ENCODE measurements around the gene ADARB2. TPM values are rescaled to one million over a fixed set of nuclear protein-coding genes. Genes with fewer than 3 reads are reported as not detected.

Gene ADARB2
- total RNA-seq, 2 donors from 2014 or later, result 1.1 to 1.8 TPM

DNA sequence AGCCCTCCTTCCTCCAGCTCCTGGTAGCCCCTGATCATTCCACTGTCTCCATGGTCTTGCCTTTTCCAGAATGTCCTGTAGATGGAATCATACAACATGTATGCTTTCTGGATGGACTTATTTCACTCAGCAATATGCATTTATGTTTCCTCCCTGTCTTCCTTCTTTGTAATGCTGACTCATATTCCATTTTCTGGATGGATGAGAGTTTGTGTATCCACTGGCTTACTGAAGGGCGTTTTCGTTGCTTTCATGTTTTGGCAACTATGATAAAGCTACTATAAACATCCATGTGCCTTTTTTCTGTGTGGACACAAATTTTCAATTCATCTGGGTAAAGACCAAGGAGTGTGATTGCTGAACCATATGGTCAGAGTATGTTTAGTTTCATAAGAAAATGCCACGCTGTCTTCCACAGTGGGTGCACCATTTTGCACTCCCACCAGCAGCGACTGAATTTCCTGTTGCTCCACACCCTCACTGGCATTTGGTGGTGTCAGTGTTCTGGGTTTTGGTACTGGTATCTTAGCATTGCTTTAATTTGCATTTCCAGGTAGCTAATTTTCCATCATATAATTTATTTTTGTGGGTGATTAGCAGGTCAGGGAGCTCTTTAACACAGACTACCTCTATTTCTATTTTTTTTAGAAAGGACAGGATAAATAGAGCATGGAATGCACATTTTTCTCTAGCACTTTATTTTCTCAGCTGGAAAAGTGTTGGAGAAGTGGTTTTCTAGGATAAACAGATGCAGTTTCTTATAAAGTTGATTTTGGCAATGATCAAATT, 429.0 kb downstream of the ADARB2 start:
- no peak for DNase-seq
- Histone ChIP-seq H3K4me1 (ENCODE audit: control insufficient read depth, insufficient read depth, low read length) (no peaks in the 10 kb centered on the region), H3K9ac (ENCODE audit: extremely low read depth, low read length, poor library complexity, severe bottlenecking) (no peak overlapping the region), H3K4me3 (ENCODE audit: low read length) (no peak overlapping the region), H3K27ac (ENCODE audit: low read depth, low read length) (no peak overlapping the region), H3K9me3 (ENCODE audit: control insufficient read depth, low read length) (no peaks in the 10 kb centered on the region), H3K27me3 (ENCODE audit: control insufficient read depth, insufficient read depth, low read length, poor library complexity, severe bottlenecking) (no peaks in the 10 kb centered on the region), H3K36me3 (ENCODE audit: control insufficient read depth, insufficient read depth, low read length) (no peaks in the 10 kb centered on the region)
- peaks cover 2% of the 10 kb centered on the region for H3K9me3 Mint-ChIP-seq
- WGBS, 2 experiments (ENCODE audit: insufficient coverage in 1 of 2, insufficient read length in 1 of 2), result 95 to 96% methylated on average over 4 of the region's 4 CpGs
- H3K4me1 Mint-ChIP-seq, result peaks cover 7% of the 10 kb centered on the region
- no peaks in the 10 kb centered on the region for H3K27me3 Mint-ChIP-seq (ENCODE audit: insufficient read depth)
- TF ChIP-seq CTCF (conservative IDR thresholded peaks at IDR 0.05), result no peak
- H3K27ac Mint-ChIP-seq, result no peak overlapping the region
- no peak overlapping the region for H3K4me3 Mint-ChIP-seq
- no peaks in the 10 kb centered on the region for H3K36me3 Mint-ChIP-seq (ENCODE audit: low read depth)

- no peak for TF ChIP-seq CTCF (conservative IDR thresholded peaks at IDR 0.05)
These were observed 436.2 kb downstream of the ADARB2 start for GRCh38 chr10:1301143-1301542.

GRCh38 chr10:1300218-1300617, 437.1 kb downstream of the ADARB2 start:
- Histone ChIP-seq H3K9me3 (ENCODE audit: control insufficient read depth, low read length) (no peaks in the 10 kb centered on the region), H3K27ac (ENCODE audit: low read depth, low read length) (no peak overlapping the region), H3K9ac (ENCODE audit: extremely low read depth, low read length, poor library complexity, severe bottlenecking) (no peak overlapping the region), H3K27me3 (ENCODE audit: control insufficient read depth, insufficient read depth, low read length, poor library complexity, severe bottlenecking) (no peaks in the 10 kb centered on the region), H3K4me1 (ENCODE audit: control insufficient read depth, insufficient read depth, low read length) (no peaks in the 10 kb centered on the region), H3K4me3 (ENCODE audit: low read length) (no peak overlapping the region), H3K36me3 (ENCODE audit: control insufficient read depth, insufficient read depth, low read length) (no peaks in the 10 kb centered on the region)
- no peak for DNase-seq
- no peak for TF ChIP-seq CTCF (conservative IDR thresholded peaks at IDR 0.05)
- peaks cover 14% of the 10 kb centered on the region for H3K9me3 Mint-ChIP-seq
- H3K4me1 Mint-ChIP-seq, result peaks cover 20% of the 10 kb centered on the region
- 81 to 98% methylated on average over 4 to 6 of the region's 6 CpGs for WGBS, 2 experiments (ENCODE audit: insufficient coverage in 1 of 2, insufficient read length in 1 of 2)
- H3K36me3 Mint-ChIP-seq (ENCODE audit: low read depth), result no peaks in the 10 kb centered on the region
- no peaks in the 10 kb centered on the region for H3K27me3 Mint-ChIP-seq (ENCODE audit: insufficient read depth)
- no peak overlapping the region for H3K4me3 Mint-ChIP-seq
- H3K27ac Mint-ChIP-seq, result no peak overlapping the region

More at GRCh38 chr10:1301143-1301542, 436.2 kb downstream of the ADARB2 start:
- H3K36me3 ChIP-seq (ENCODE audit: control insufficient read depth, insufficient read depth, low read length), result no peaks in the 10 kb centered on the region
- no peaks in the 10 kb centered on the region for H3K9me3 ChIP-seq (ENCODE audit: control insufficient read depth, low read length)
- no peaks in the 10 kb centered on the region for H3K27me3 ChIP-seq (ENCODE audit: control insufficient read depth, insufficient read depth, low read length, poor library complexity, severe bottlenecking)
- no peak overlapping the region for H3K27ac ChIP-seq (ENCODE audit: low read depth, low read length)
- Mint-ChIP-seq H3K27me3 (ENCODE audit: insufficient read depth) (no peaks in the 10 kb centered on the region), H3K27ac (no peak overlapping the region), H3K9me3 (peaks cover 10% of the 10 kb centered on the region), H3K4me1 (peaks cover 17% of the 10 kb centered on the region), H3K36me3 (ENCODE audit: low read depth) (no peaks in the 10 kb centered on the region), H3K4me3 (no peak overlapping the region)
- no peak overlapping the region for H3K9ac ChIP-seq (ENCODE audit: extremely low read depth, low read length, poor library complexity, severe bottlenecking)
- no peak overlapping the region for H3K4me3 ChIP-seq (ENCODE audit: low read length)
- 84 to 92% methylated on average over 5 of the region's 5 CpGs for WGBS, 2 experiments (ENCODE audit: insufficient coverage in 1 of 2, insufficient read length in 1 of 2)
- DNase-seq, result no peak
- no peaks in the 10 kb centered on the region for H3K4me1 ChIP-seq (ENCODE audit: control insufficient read depth, insufficient read depth, low read length)
